Measurements from ENCODE around the gene GALK1.

GALK1 gene

GRCh38 chr17:75737133-75737962, 27.6 kb downstream of the GALK1 start:
- H3K4me3 ChIP-seq (ENCODE audit: low read depth, low read length), result no peak overlapping the region
- TF ChIP-seq CTCF (IDR thresholded peaks at IDR 0.05; ENCODE audit: insufficient read depth, low read depth, low read length, missing control alignments), result no peak
- DNase-seq (ENCODE audit: low read depth), result no peak

GRCh38 chr17:75736173-75736835, 28.7 kb downstream of the GALK1 start:
- H3K4me3 ChIP-seq (ENCODE audit: low read depth, low read length), result no peak overlapping the region
- no peak for DNase-seq (ENCODE audit: low read depth)

GRCh38 chr17:75734674-75735294, 30.2 kb downstream of the GALK1 start:
- no peak for TF ChIP-seq CTCF (IDR thresholded peaks at IDR 0.05; ENCODE audit: insufficient read depth, low read depth, low read length, missing control alignments)
- H3K4me3 ChIP-seq (ENCODE audit: low read depth, low read length), result no peak overlapping the region
- no peak for DNase-seq (ENCODE audit: low read depth)

More at GRCh38 chr17:75736173-75736835, 28.7 kb downstream of the GALK1 start:
- TF ChIP-seq CTCF (IDR thresholded peaks at IDR 0.05; ENCODE audit: insufficient read depth, low read depth, low read length, missing control alignments), result no peak

GRCh38 chr17:75733471-75733870, 31.5 kb downstream of the GALK1 start:
- no peak for TF ChIP-seq CTCF (IDR thresholded peaks at IDR 0.05; ENCODE audit: insufficient read depth, low read depth, low read length, missing control alignments)
- DNase-seq (ENCODE audit: low read depth), result no peak
- H3K4me3 ChIP-seq (ENCODE audit: low read depth, low read length), result no peak overlapping the region

- no peak overlapping the region for H3K4me3 ChIP-seq (ENCODE audit: low read depth, low read length)
- no peak for DNase-seq (ENCODE audit: low read depth)
- TF ChIP-seq CTCF (IDR thresholded peaks at IDR 0.05; ENCODE audit: insufficient read depth, low read depth, low read length, missing control alignments), result no peak
Measured at GRCh38 chr17:75731716-75732498, 33.1 kb downstream of the GALK1 start.

GRCh38 chr17:75731086-75731715, 33.8 kb downstream of the GALK1 start:
- no peak for DNase-seq (ENCODE audit: low read depth)
- no peak for TF ChIP-seq CTCF (IDR thresholded peaks at IDR 0.05; ENCODE audit: insufficient read depth, low read depth, low read length, missing control alignments)
- no peak overlapping the region for H3K4me3 ChIP-seq (ENCODE audit: low read depth, low read length)
